Pulmonary artery endothelial cell (primary cell): ENCODE measurements around the gene ZFP1. TPM values are rescaled to one million over a fixed set of nuclear protein-coding genes. Genes with fewer than 3 reads are reported as not detected.

ENCODE experiments used
- DNase-seq: peaks from one replicate; pipeline ENCODE4 v3.0.0-alpha.2; 2011; ENCODE audit warnings: low read depth, low spot score
- total RNA-seq: library from RNA; depleted of rRNA; stranded (reverse); fragments of >200 nt; gene quantifications from 2 replicates; pipeline ENCODE4 v1.2.3, GENCODE V29; 2014

The ZFP1 gene
- 10.7 and 13.5 TPM in 2 replicates for total RNA-seq

- DNase-seq: peak; percentile 53
Measured at GRCh38 chr16:75148311-75149195, at the start of gene ZFP1. TSS of gene ZFP1 (plus strand) at chr16:75148524. CDS start at chr16:75152952, 4,428 bp downstream.

GRCh38 chr16:75099075-75099667 lies 49.2 kb upstream of the ZFP1 start:
- no peak for DNase-seq

- DNase-seq: no peak
Measured at GRCh38 chr16:75099738-75100602, 48.4 kb upstream of the ZFP1 start.

- DNase-seq: no peak
Measured at GRCh38 chr16:75100603-75100990, 47.7 kb upstream of the ZFP1 start.

- no peak for DNase-seq
Measured at GRCh38 chr16:75101635-75102034, 46.7 kb upstream of the ZFP1 start.

GRCh38 chr16:75102595-75102994 lies 45.7 kb upstream of the ZFP1 start:
- DNase-seq: no peak

- DNase-seq: no peak
Measured at GRCh38 chr16:75103994-75104393, 44.3 kb upstream of the ZFP1 start.

- no peak for DNase-seq
Measured at GRCh38 chr16:75104836-75105235, 43.5 kb upstream of the ZFP1 start.

- no peak for DNase-seq
Measured at GRCh38 chr16:75105306-75106061, 42.8 kb upstream of the ZFP1 start.

GRCh38 chr16:75106351-75107274 lies 41.7 kb upstream of the ZFP1 start:
- no peak for DNase-seq

- DNase-seq: no peak
Measured at GRCh38 chr16:75107505-75107904, 40.8 kb upstream of the ZFP1 start.

- no peak for DNase-seq
Measured at GRCh38 chr16:75108792-75109731, 39.3 kb upstream of the ZFP1 start.

- no peak for DNase-seq
Measured at GRCh38 chr16:75109732-75110243, 38.5 kb upstream of the ZFP1 start.

- DNase-seq: peak; percentile 64
Measured at GRCh38 chr16:75110637-75111513, 37.4 kb upstream of the ZFP1 start.

GRCh38 chr16:75111514-75111940 lies 36.8 kb upstream of the ZFP1 start:
- DNase-seq: no peak

GRCh38 chr16:75111961-75112733 lies 36.2 kb upstream of the ZFP1 start:
- no peak for DNase-seq
